ENCODE measurements around the gene CCDC38. TPM values are rescaled to one million over a fixed set of nuclear protein-coding genes. Genes with fewer than 3 reads are reported as not detected.

CCDC38 gene
- total and polyA plus RNA-seq, 10 of the 15 experiments (the other 5 are each of a cell fraction or from before 2014, with no cell fraction given), result 0.04 to 0.05 TPM; not detected in 8

DNA sequence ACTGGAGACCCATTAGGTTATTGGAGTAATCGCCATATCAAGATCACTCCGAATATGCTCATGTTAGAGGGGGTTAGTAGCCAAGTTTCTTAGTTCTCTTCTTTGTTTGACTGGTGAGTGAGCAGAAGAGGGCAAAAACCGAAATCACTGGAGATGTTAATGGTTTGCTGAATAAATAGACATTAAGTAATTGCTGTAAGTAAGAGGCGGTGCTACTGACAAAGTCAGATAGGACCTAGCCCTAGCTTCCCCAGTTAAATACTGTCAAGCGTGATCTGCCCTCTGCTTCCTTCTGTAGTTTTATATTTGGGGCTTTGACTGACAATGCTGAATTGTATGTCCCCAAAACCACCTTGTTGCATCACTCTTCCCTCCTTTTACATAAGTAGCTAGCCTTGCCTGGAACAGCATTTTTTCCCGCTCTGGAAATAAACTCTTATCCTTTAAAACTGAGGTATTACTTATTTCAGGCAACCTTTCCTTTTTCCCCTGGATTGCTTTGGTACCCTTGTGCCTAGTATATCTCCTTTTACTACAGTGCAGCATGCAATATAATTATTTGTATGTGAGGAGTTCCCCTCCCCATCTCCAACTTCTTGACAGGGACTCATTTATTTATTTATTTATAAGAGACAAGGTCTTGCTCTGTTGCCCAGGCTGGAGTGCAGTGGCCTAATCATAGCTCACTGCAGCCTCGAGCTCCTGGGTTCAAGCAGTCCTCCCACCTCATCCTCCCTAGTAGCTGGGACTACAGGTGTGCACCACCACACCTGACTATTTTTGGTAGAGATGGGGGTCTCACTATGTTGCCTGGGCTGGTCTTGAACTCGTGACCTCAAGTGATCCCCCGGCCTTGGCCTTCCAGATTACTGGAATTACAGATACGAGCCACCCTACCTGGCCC is 82.2 kb downstream of the CCDC38 start:
- H3K79me2 ChIP-seq (ENCODE audit: control insufficient read depth, insufficient read depth, low read length), result peaks cover 50% of the 10 kb centered on the region
- H3K9ac ChIP-seq (ENCODE audit: control insufficient read depth, insufficient read depth, low read length), result peak overlapping the region; percentile 81; the same call in 1 of the 2 replicates
- FAIRE-seq, result no peak
- H4K20me1 ChIP-seq (ENCODE audit: control insufficient read depth, insufficient read depth), result no peaks in the 10 kb centered on the region
- TF ChIP-seq ZNF207 (IDR thresholded peaks at IDR 0.05; ENCODE audit: borderline replicate concordance) (no peak), IKZF2 (IDR thresholded peaks at IDR 0.05) (no peak), MYC (IDR thresholded peaks at IDR 0.05; ENCODE audit: insufficient read depth, insufficient read length, insufficient replicate concordance, low read length, severe bottlenecking) (no peak), MYB (IDR thresholded peaks at IDR 0.05; ENCODE audit: borderline replicate concordance, low read depth, low read length) (no peak), BACH1 (IDR thresholded peaks at IDR 0.05; ENCODE audit: borderline replicate concordance) (no peak), SUZ12 (IDR thresholded peaks at IDR 0.05; ENCODE audit: unreplicated experiment) (no peak), BRCA1 (IDR thresholded peaks at IDR 0.05; ENCODE audit: low read depth, low read length) (no peak), NFYA (IDR thresholded peaks at IDR 0.05; ENCODE audit: borderline replicate concordance, low read depth, low read length) (no peak), TARDBP (IDR thresholded peaks at IDR 0.05; ENCODE audit: borderline replicate concordance) (no peak)
- TF ChIP-seq, protein P1, sequence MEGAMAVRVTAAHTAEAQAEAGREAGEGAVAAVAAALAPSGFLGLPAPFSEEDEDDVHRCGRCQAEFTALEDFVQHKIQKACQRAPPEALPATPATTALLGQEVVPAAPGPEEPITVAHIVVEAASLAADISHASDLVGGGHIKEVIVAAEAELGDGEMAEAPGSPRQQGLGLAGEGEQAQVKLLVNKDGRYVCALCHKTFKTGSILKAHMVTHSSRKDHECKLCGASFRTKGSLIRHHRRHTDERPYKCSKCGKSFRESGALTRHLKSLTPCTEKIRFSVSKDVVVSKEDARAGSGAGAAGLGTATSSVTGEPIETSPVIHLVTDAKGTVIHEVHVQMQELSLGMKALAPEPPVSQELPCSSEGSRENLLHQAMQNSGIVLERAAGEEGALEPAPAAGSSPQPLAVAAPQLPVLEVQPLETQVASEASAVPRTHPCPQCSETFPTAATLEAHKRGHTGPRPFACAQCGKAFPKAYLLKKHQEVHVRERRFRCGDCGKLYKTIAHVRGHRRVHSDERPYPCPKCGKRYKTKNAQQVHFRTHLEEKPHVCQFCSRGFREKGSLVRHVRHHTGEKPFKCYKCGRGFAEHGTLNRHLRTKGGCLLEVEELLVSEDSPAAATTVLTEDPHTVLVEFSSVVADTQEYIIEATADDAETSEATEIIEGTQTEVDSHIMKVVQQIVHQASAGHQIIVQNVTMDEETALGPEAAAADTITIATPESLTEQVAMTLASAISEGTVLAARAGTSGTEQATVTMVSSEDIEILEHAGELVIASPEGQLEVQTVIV (IDR thresholded peaks at IDR 0.05; ENCODE audit: borderline replicate concordance, partially characterized antibody), result no peak
- TF ChIP-seq, protein P2, sequence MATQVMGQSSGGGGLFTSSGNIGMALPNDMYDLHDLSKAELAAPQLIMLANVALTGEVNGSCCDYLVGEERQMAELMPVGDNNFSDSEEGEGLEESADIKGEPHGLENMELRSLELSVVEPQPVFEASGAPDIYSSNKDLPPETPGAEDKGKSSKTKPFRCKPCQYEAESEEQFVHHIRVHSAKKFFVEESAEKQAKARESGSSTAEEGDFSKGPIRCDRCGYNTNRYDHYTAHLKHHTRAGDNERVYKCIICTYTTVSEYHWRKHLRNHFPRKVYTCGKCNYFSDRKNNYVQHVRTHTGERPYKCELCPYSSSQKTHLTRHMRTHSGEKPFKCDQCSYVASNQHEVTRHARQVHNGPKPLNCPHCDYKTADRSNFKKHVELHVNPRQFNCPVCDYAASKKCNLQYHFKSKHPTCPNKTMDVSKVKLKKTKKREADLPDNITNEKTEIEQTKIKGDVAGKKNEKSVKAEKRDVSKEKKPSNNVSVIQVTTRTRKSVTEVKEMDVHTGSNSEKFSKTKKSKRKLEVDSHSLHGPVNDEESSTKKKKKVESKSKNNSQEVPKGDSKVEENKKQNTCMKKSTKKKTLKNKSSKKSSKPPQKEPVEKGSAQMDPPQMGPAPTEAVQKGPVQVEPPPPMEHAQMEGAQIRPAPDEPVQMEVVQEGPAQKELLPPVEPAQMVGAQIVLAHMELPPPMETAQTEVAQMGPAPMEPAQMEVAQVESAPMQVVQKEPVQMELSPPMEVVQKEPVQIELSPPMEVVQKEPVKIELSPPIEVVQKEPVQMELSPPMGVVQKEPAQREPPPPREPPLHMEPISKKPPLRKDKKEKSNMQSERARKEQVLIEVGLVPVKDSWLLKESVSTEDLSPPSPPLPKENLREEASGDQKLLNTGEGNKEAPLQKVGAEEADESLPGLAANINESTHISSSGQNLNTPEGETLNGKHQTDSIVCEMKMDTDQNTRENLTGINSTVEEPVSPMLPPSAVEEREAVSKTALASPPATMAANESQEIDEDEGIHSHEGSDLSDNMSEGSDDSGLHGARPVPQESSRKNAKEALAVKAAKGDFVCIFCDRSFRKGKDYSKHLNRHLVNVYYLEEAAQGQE (IDR thresholded peaks at IDR 0.05; ENCODE audit: low read depth, low read length), result no peak
- no peak overlapping the region for H2AFZ ChIP-seq (ENCODE audit: control insufficient read depth, low read depth, low read length)
- H3K27me3 ChIP-seq (replicated peaks in 1 of 2; ENCODE audit: control insufficient read depth in 2 of 2, insufficient read depth in 2 of 2, low read length in 1 of 2), result no peaks in the 10 kb centered on the region; a peak in 2 of 4 replicates
- peak overlapping the region; percentile 80 for H3K4me2 ChIP-seq (ENCODE audit: control insufficient read depth, insufficient read depth)
- no TSS peak for BruUV-seq (replicated peaks)
- POLR2A ChIA-PET, result interaction anchor here (0.7 to 1.0 kb wide), 2 partner anchors 17 to 557 kb away, joined by 3 to 4 read pairs; no protein-coding TSS in a partner anchor
- no peaks in the 10 kb centered on the region for H3K4me1 ChIP-seq (ENCODE audit: control insufficient read depth, insufficient read depth, low read length)
- SMC1A ChIA-PET (ENCODE audit: uncharacterized antibody, unreplicated experiment), result interaction anchor here (0.6 kb wide), 2 partner anchors 299 to 379 kb away, joined by 3 read pairs; no protein-coding TSS in a partner anchor
- peak; percentile 9 for ATAC-seq
- in situ Hi-C loops (cut with MboI) (no loop called here), intact Hi-C loops (cut with micrococcal nuclease; ENCODE audit: unreplicated experiment) (no loop called here)
- peaks cover 6% of the 10 kb centered on the region; the same call in 2 of the 3 replicates for H3K9me3 ChIP-seq (replicated peaks; ENCODE audit: control insufficient read depth, insufficient read depth, low read length)
- RAD21 ChIA-PET (ENCODE audit: unreplicated experiment), result interaction anchor here (0.7 to 2.0 kb wide), 2 partner anchors 59 to 1246 kb away, joined by 3 to 6 read pairs; no protein-coding TSS in a partner anchor
- peak overlapping the region; percentile 1; the same call in 1 of the 2 replicates for H3K27ac ChIP-seq (ENCODE audit: control insufficient read depth, insufficient read depth)
- peaks cover 0 to 23% of the 10 kb centered on the region in 2 experiments; a peak in 2 of 4 replicates for H3K36me3 ChIP-seq (ENCODE audit: control insufficient read depth in 2 of 2, insufficient read depth in 2 of 2, low read length in 1 of 2)
- DNase-seq (ENCODE audit: low read depth, low spot score), result no peak
- CTCF ChIA-PET, result interaction anchor here (1.0 to 1.3 kb wide), 3 partner anchors 36 to 138 kb away, joined by 3 to 4 read pairs (median 3); partner anchors contain the start of gene CCDC38
- WGBS (ENCODE audit: insufficient coverage, insufficient replicate concordance, low lambda C conversion rate, missing lambda C conversion rate), result 63% methylated on average over 10 of the region's 10 CpGs
- peak overlapping the region; percentile 86 for H3K4me3 ChIP-seq

All from GM12878 (cell line).